H4 (cell line): Measurements from ENCODE around the gene SBK1. TPM values are rescaled to one million over a fixed set of nuclear protein-coding genes. Genes with fewer than 3 reads are reported as not detected.

Source experiments
- DNase-seq: peaks from one replicate; pipeline ENCODE4 v3.0.0-alpha.2; 2015; ENCODE audit warnings: low spot score
- total RNA-seq: library from RNA; depleted of rRNA; stranded (reverse); fragments of >200 nt; shearing (Covaris generic); gene quantifications from 2 replicates; pipeline ENCODE4 v1.2.3, GENCODE V29; 2014

The SBK1 gene
- total RNA-seq, 1 experiment from 2014 or later: 0.08 TPM

GRCh38 chr16:28282045-28282444 lies 10.3 kb upstream of the SBK1 start:
- no peak for DNase-seq

- DNase-seq: no peak
Measured at GRCh38 chr16:28283173-28283572, 9.2 kb upstream of the SBK1 start.

- DNase-seq: no peak
Measured at GRCh38 chr16:28283798-28284577, 8.3 kb upstream of the SBK1 start.

GRCh38 chr16:28285649-28286048 lies 6.7 kb upstream of the SBK1 start:
- no peak for DNase-seq

GRCh38 chr16:28288114-28288513 lies 4.2 kb upstream of the SBK1 start:
- DNase-seq: no peak

GRCh38 chr16:28289048-28289447 lies 3.3 kb upstream of the SBK1 start:
- DNase-seq: no peak

- DNase-seq: no peak
Measured at GRCh38 chr16:28289939-28290858, 2.1 kb upstream of the SBK1 start.

GRCh38 chr16:28290859-28291254 lies 1.5 kb upstream of the SBK1 start:
- DNase-seq: no peak

GRCh38 chr16:28292731-28293600 lies 641 bp downstream of the SBK1 start:
- DNase-seq: no peak

GRCh38 chr16:28293601-28293960 lies 1.3 kb downstream of the SBK1 start:
- DNase-seq: no peak

- DNase-seq: no peak
Measured at GRCh38 chr16:28294201-28294600, 1.9 kb downstream of the SBK1 start.

GRCh38 chr16:28295276-28295675 lies 3.0 kb downstream of the SBK1 start:
- no peak for DNase-seq

- DNase-seq: no peak
Measured at GRCh38 chr16:28297308-28297707, 5.0 kb downstream of the SBK1 start.

GRCh38 chr16:28297784-28298510 lies 5.6 kb downstream of the SBK1 start:
- DNase-seq: no peak

- DNase-seq: no peak
Measured at GRCh38 chr16:28298511-28298878, 6.2 kb downstream of the SBK1 start.

- DNase-seq: no peak
Measured at GRCh38 chr16:28300327-28300726, 8.0 kb downstream of the SBK1 start.

- no peak for DNase-seq
Measured at GRCh38 chr16:28301154-28301553, 8.8 kb downstream of the SBK1 start.

GRCh38 chr16:28301620-28302019 lies 9.3 kb downstream of the SBK1 start:
- DNase-seq: no peak

GRCh38 chr16:28303132-28303531 lies 10.8 kb downstream of the SBK1 start:
- DNase-seq: no peak

GRCh38 chr16:28304214-28304613 lies 11.9 kb downstream of the SBK1 start:
- DNase-seq: peak; percentile 39

- no peak for DNase-seq
Measured at GRCh38 chr16:28307936-28308335, 15.6 kb downstream of the SBK1 start.
